Measurements from ENCODE around the gene UBP1.
"Not testable (repeated sequence)": the region's sequence is repeated elsewhere in the genome, so short reads cannot be mapped to it uniquely, and the experiment has no call there.

Gene UBP1

GRCh38 chr3:33372218-33373081, 67.8 kb downstream of the UBP1 start:
- H3K36me3 ChIP-seq (ENCODE audit: insufficient read depth, low read length) = peaks cover 15% of the 10 kb centered on the region
- H2AFZ ChIP-seq (ENCODE audit: low read length, unreplicated experiment) = peak overlapping the region; percentile 10
- no peaks in the 10 kb centered on the region for H3K27me3 ChIP-seq (ENCODE audit: insufficient read depth, low read length)
- peaks cover 7% of the 10 kb centered on the region for H3K79me2 ChIP-seq (ENCODE audit: control insufficient read depth, insufficient read depth, low read length, unreplicated experiment)
- H3K4me3 ChIP-seq (ENCODE audit: low read depth, low read length) = peak overlapping the region; percentile 58
- peaks cover 14% of the 10 kb centered on the region for H3K4me1 ChIP-seq (ENCODE audit: control insufficient read depth, insufficient read depth, low read length, unreplicated experiment)
- no peak overlapping the region for H3K27ac ChIP-seq (ENCODE audit: low read depth, low read length)

- 0 out of 2 replicates have a peak, but pooled peaks cover 3% of the 10 kb centered on the region for H3K36me3 ChIP-seq (ENCODE audit: insufficient read depth, low read length)
- H2AFZ ChIP-seq (ENCODE audit: low read length, unreplicated experiment) = peak overlapping the region; percentile 62
- no peak overlapping the region for H3K27ac ChIP-seq (ENCODE audit: low read depth, low read length)
- H3K4me1 ChIP-seq (ENCODE audit: control insufficient read depth, insufficient read depth, low read length, unreplicated experiment) = peaks cover 23% of the 10 kb centered on the region
- no peak overlapping the region for H3K4me3 ChIP-seq (ENCODE audit: low read depth, low read length)
- H3K27me3 ChIP-seq (ENCODE audit: insufficient read depth, low read length) = no peaks in the 10 kb centered on the region
- no peaks in the 10 kb centered on the region for H3K79me2 ChIP-seq (ENCODE audit: control insufficient read depth, insufficient read depth, low read length, unreplicated experiment)
Observed at GRCh38 chr3:33364531-33365128, 75.6 kb downstream of the UBP1 start.

- no peak overlapping the region for H2AFZ ChIP-seq (ENCODE audit: low read length, unreplicated experiment)
- H3K36me3 ChIP-seq (ENCODE audit: insufficient read depth, low read length) = 0 out of 2 replicates have a peak, but pooled peaks cover 3% of the 10 kb centered on the region
- H3K4me3 ChIP-seq (ENCODE audit: low read depth, low read length) = no peak overlapping the region
- H3K27me3 ChIP-seq (ENCODE audit: insufficient read depth, low read length) = no peaks in the 10 kb centered on the region
- H3K4me1 ChIP-seq (ENCODE audit: control insufficient read depth, insufficient read depth, low read length, unreplicated experiment) = peaks cover 29% of the 10 kb centered on the region
- H3K79me2 ChIP-seq (ENCODE audit: control insufficient read depth, insufficient read depth, low read length, unreplicated experiment) = no peaks in the 10 kb centered on the region
- no peak overlapping the region for H3K27ac ChIP-seq (ENCODE audit: low read depth, low read length)
Observed at GRCh38 chr3:33364060-33364459, 76.1 kb downstream of the UBP1 start.

GRCh38 chr3:33363113-33363800, 76.9 kb downstream of the UBP1 start:
- Histone ChIP-seq H3K79me2 (ENCODE audit: control insufficient read depth, insufficient read depth, low read length, unreplicated experiment) (no peaks in the 10 kb centered on the region), H3K4me3 (ENCODE audit: low read depth, low read length) (no peak overlapping the region), H3K36me3 (ENCODE audit: insufficient read depth, low read length) (0 out of 2 replicates have a peak, but pooled peaks cover 3% of the 10 kb centered on the region), H2AFZ (ENCODE audit: low read length, unreplicated experiment) (no peak overlapping the region), H3K4me1 (ENCODE audit: control insufficient read depth, insufficient read depth, low read length, unreplicated experiment) (peaks cover 35% of the 10 kb centered on the region), H3K27me3 (ENCODE audit: insufficient read depth, low read length) (no peaks in the 10 kb centered on the region), H3K27ac (ENCODE audit: low read depth, low read length) (no peak overlapping the region)

GRCh38 chr3:33360136-33360825, 79.9 kb downstream of the UBP1 start:
- H3K79me2 ChIP-seq (ENCODE audit: control insufficient read depth, insufficient read depth, low read length, unreplicated experiment) = no peaks in the 10 kb centered on the region
- 0 out of 2 replicates have a peak, but pooled peaks cover 3% of the 10 kb centered on the region for H3K36me3 ChIP-seq (ENCODE audit: insufficient read depth, low read length)
- H3K4me1 ChIP-seq (ENCODE audit: control insufficient read depth, insufficient read depth, low read length, unreplicated experiment) = peaks cover 48% of the 10 kb centered on the region
- peak overlapping the region; percentile 92 for H3K27ac ChIP-seq (ENCODE audit: low read depth, low read length)
- H3K4me3 ChIP-seq (ENCODE audit: low read depth, low read length) = peak overlapping the region; percentile 69
- H2AFZ ChIP-seq (ENCODE audit: low read length, unreplicated experiment) = peak overlapping the region; percentile 24
- H3K27me3 ChIP-seq (ENCODE audit: insufficient read depth, low read length) = no peaks in the 10 kb centered on the region

GRCh38 chr3:33358172-33358781, 81.9 kb downstream of the UBP1 start:
- H3K4me3 ChIP-seq (ENCODE audit: low read depth, low read length) = no peak overlapping the region
- H3K79me2 ChIP-seq (ENCODE audit: control insufficient read depth, insufficient read depth, low read length, unreplicated experiment) = no peaks in the 10 kb centered on the region
- H3K27ac ChIP-seq (ENCODE audit: low read depth, low read length) = no peak overlapping the region
- H3K27me3 ChIP-seq (ENCODE audit: insufficient read depth, low read length) = no peaks in the 10 kb centered on the region
- H2AFZ ChIP-seq (ENCODE audit: low read length, unreplicated experiment) = no peak overlapping the region
- peaks cover 44% of the 10 kb centered on the region for H3K4me1 ChIP-seq (ENCODE audit: control insufficient read depth, insufficient read depth, low read length, unreplicated experiment)
- H3K36me3 ChIP-seq (ENCODE audit: insufficient read depth, low read length) = 0 out of 2 replicates have a peak, but pooled peaks cover 3% of the 10 kb centered on the region

GRCh38 chr3:33355611-33356010, 84.6 kb downstream of the UBP1 start:
- Histone ChIP-seq H3K36me3 (ENCODE audit: insufficient read depth, low read length) (no peaks in the 10 kb centered on the region), H2AFZ (ENCODE audit: low read length, unreplicated experiment) (peak overlapping the region; percentile 26), H3K4me1 (ENCODE audit: control insufficient read depth, insufficient read depth, low read length, unreplicated experiment) (peaks cover 40% of the 10 kb centered on the region), H3K27me3 (ENCODE audit: insufficient read depth, low read length) (no peaks in the 10 kb centered on the region), H3K4me3 (ENCODE audit: low read depth, low read length) (peak overlapping the region; percentile 30; the same call in 1 of the 2 replicates), H3K79me2 (ENCODE audit: control insufficient read depth, insufficient read depth, low read length, unreplicated experiment) (no peaks in the 10 kb centered on the region), H3K27ac (ENCODE audit: low read depth, low read length) (no peak overlapping the region)

GRCh38 chr3:33339758-33340157, 100.4 kb downstream of the UBP1 start:
- no peak overlapping the region for H2AFZ ChIP-seq (ENCODE audit: low read length, unreplicated experiment)
- H3K4me3 ChIP-seq (ENCODE audit: low read depth, low read length) = no peak overlapping the region
- H3K27ac ChIP-seq (ENCODE audit: low read depth, low read length) = no peak overlapping the region
- H3K27me3 ChIP-seq (ENCODE audit: insufficient read depth, low read length) = no peaks in the 10 kb centered on the region
- no peaks in the 10 kb centered on the region for H3K4me1 ChIP-seq (ENCODE audit: control insufficient read depth, insufficient read depth, low read length, unreplicated experiment)
- no peaks in the 10 kb centered on the region for H3K79me2 ChIP-seq (ENCODE audit: control insufficient read depth, insufficient read depth, low read length, unreplicated experiment)
- H3K36me3 ChIP-seq (ENCODE audit: insufficient read depth, low read length) = no peaks in the 10 kb centered on the region

- not testable (repeated sequence) for H3K4me3 ChIP-seq (ENCODE audit: low read depth, low read length); H2AFZ ChIP-seq (ENCODE audit: low read length, unreplicated experiment); H3K36me3 ChIP-seq (ENCODE audit: insufficient read depth, low read length); H3K27me3 ChIP-seq (ENCODE audit: insufficient read depth, low read length); H3K79me2 ChIP-seq (ENCODE audit: control insufficient read depth, insufficient read depth, low read length, unreplicated experiment); H3K27ac ChIP-seq (ENCODE audit: low read depth, low read length); H3K4me1 ChIP-seq (ENCODE audit: control insufficient read depth, insufficient read depth, low read length, unreplicated experiment)
Observed at GRCh38 chr3:33338936-33339465, 101.2 kb downstream of the UBP1 start.
